WERI-Rb-1 (cell line): ENCODE results near the gene CNTRL.

Source experiments
- DNase-seq: peaks from one replicate; pipeline ENCODE4 v3.0.0-alpha.2; 2020
- H3K27ac ChIP-seq: fragments of 250-450 bp; sonication (Bioruptor Pico); 2 replicates; pipeline ENCODE4 v1.5.1; 2020; ENCODE audit warnings: mild to moderate bottlenecking, moderate library complexity
- H3K27me3 ChIP-seq: fragments of 250-450 bp; sonication (Bioruptor Pico); 2 replicates; pipeline ENCODE4 v1.5.1; 2021; ENCODE audit warnings: mild to moderate bottlenecking, low read depth, moderate library complexity; ENCODE audit not compliant: insufficient read depth, severe bottlenecking
- H3K36me3 ChIP-seq: fragments of 250-450 bp; sonication (Bioruptor Pico); 2 replicates; pipeline ENCODE4 v1.5.1; 2020; ENCODE audit warnings: mild to moderate bottlenecking, moderate library complexity
- H3K4me3 ChIP-seq: 2 replicates; pipeline ENCODE4 v1.5.1; 2011; ENCODE audit warnings: low read depth, mild to moderate bottlenecking, control low read depth, low read length
- H3K9me3 ChIP-seq: fragments of 250-450 bp; sonication (Bioruptor Pico); 2 replicates; pipeline ENCODE4 v1.5.1; 2021; ENCODE audit warnings: mild to moderate bottlenecking, moderate library complexity; ENCODE audit not compliant: severe bottlenecking
- TF ChIP-seq, protein P1 (sequence below): IDR thresholded peaks from 2 replicates; pipeline ENCODE4 v1.5.1; 2011; ENCODE audit warnings: low read depth, mild to moderate bottlenecking, control low read depth, inconsistent platforms, low read length

The CNTRL gene

GRCh38 chr9:121105531-121105930 lies 30.8 kb downstream of the CNTRL start:
- DNase-seq: no peak
- Histone ChIP-seq H3K4me3 (no peak overlapping the region), H3K27me3 (no peaks in the 10 kb centered on the region), H3K36me3 (no peaks in the 10 kb centered on the region; the same call in 1 of the 2 replicates), H3K27ac (no peak overlapping the region), H3K9me3 (peaks cover 9% of the 10 kb centered on the region)
- TF ChIP-seq, protein P1, sequence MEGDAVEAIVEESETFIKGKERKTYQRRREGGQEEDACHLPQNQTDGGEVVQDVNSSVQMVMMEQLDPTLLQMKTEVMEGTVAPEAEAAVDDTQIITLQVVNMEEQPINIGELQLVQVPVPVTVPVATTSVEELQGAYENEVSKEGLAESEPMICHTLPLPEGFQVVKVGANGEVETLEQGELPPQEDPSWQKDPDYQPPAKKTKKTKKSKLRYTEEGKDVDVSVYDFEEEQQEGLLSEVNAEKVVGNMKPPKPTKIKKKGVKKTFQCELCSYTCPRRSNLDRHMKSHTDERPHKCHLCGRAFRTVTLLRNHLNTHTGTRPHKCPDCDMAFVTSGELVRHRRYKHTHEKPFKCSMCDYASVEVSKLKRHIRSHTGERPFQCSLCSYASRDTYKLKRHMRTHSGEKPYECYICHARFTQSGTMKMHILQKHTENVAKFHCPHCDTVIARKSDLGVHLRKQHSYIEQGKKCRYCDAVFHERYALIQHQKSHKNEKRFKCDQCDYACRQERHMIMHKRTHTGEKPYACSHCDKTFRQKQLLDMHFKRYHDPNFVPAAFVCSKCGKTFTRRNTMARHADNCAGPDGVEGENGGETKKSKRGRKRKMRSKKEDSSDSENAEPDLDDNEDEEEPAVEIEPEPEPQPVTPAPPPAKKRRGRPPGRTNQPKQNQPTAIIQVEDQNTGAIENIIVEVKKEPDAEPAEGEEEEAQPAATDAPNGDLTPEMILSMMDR: no peak

- no peaks in the 10 kb centered on the region; the same call in 1 of the 2 replicates for H3K36me3 ChIP-seq
- DNase-seq: no peak
- no peaks in the 10 kb centered on the region for H3K27me3 ChIP-seq
- TF ChIP-seq, protein P1: no peak
- peaks cover 6% of the 10 kb centered on the region for H3K9me3 ChIP-seq
- H3K27ac ChIP-seq: no peak overlapping the region
- no peak overlapping the region for H3K4me3 ChIP-seq
Observed at GRCh38 chr9:121107029-121107428, 32.3 kb downstream of the CNTRL start.

GRCh38 chr9:121107881-121108280 lies 33.1 kb downstream of the CNTRL start:
- DNase-seq: no peak
- Histone ChIP-seq H3K36me3 (no peaks in the 10 kb centered on the region; the same call in 1 of the 2 replicates), H3K27ac (no peak overlapping the region), H3K4me3 (no peak overlapping the region), H3K9me3 (peaks cover 3% of the 10 kb centered on the region), H3K27me3 (no peaks in the 10 kb centered on the region)
- TF ChIP-seq, protein P1: no peak

DNA sequence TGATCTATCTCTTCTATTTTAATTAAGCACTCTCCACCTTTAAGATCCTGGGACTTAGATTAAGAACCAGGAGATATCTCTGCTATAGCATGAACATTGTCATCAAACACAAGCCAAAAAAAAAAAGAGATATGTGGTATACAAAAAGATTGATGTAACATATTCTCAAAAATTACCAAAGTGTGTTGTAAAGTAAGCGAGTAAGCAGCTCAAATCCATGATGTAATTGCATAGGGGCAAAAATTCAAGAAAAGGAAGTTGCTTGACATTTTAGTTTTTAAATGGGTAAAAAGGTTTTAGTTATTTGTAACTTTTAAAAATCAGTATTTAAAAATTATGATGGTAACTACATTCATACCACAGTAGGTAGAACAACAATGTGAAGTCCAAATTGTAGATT lies 40.7 kb downstream of the CNTRL start:
- H3K27ac ChIP-seq: no peak overlapping the region
- no peak overlapping the region for H3K4me3 ChIP-seq
- TF ChIP-seq, protein P1: no peak
- no peaks in the 10 kb centered on the region for H3K9me3 ChIP-seq
- H3K36me3 ChIP-seq: peaks cover 4% of the 10 kb centered on the region
- no peaks in the 10 kb centered on the region for H3K27me3 ChIP-seq
- no peak for DNase-seq

DNA sequence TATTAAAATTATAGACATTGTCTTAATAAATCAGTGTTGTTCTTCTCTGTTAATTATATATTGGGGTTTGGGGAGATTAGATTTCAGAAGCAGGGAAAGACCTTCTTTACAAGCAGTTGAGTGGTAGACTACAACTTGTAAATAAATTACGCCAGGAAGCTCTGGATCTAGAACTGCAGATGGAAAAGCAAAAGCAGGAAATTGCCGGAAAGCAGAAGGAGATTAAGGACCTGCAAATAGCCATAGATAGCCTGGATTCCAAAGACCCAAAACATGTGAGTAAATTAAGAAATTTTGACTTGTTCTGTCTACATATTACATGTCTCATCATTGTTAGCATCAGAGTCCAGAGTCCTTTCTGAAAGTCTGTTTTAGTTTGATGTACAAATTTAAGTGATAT lies 43.5 kb downstream of the CNTRL start:
- peaks cover 4% of the 10 kb centered on the region for H3K36me3 ChIP-seq
- H3K4me3 ChIP-seq: no peak overlapping the region
- no peaks in the 10 kb centered on the region for H3K9me3 ChIP-seq
- no peak overlapping the region for H3K27ac ChIP-seq
- no peak for DNase-seq
- no peaks in the 10 kb centered on the region for H3K27me3 ChIP-seq
- TF ChIP-seq, protein P1: no peak

DNA sequence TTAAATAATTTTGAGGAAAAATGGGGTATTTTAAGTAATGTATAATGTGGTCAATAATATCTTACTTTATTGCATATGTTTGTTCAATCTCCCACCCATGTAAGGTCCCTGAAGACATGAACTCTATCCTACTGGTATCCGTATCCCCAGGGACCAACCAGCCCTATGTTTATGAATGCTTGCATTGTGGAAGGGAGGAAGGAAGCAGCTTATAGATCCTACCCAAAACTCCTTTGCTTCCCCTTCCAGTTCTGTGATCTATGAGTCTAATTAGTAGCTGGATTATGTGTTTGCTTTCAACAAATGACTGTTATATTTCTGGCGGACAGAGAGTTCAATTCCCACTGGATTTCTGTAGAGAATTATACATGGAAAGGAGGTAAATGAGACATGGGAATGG lies 45.6 kb downstream of the CNTRL start:
- DNase-seq: no peak
- Histone ChIP-seq H3K27ac (no peak overlapping the region), H3K4me3 (no peak overlapping the region), H3K27me3 (no peaks in the 10 kb centered on the region), H3K36me3 (peaks cover 4% of the 10 kb centered on the region), H3K9me3 (no peaks in the 10 kb centered on the region)
- TF ChIP-seq, protein P1: no peak
